Stomach (tissue), 4 donors: ENCODE results near the gene ASAP2.

Experiments used
- EP300 ChIP-seq: sonication (generic); formaldehyde crosslinking; IDR thresholded peaks from one replicate; pipeline ENCODE4 v1.6.1; 2017; ENCODE audit warnings: antibody characterized with exemption
- POLR2A ChIP-seq, 4 donors: fragments of 450-650 bp; IDR thresholded peaks; one replicate each; pipeline ENCODE4 v1.6.1; 2016; ENCODE audit warnings: antibody characterized with exemption in 4 of 4, control low read depth in 2 of 4, mild to moderate bottlenecking in 1 of 4, moderate library complexity in 1 of 4
- POLR2AphosphoS5 ChIP-seq, 3 donors: sonication (generic); formaldehyde crosslinking; IDR thresholded peaks; one replicate each; pipeline ENCODE4 v1.6.1; 2016; ENCODE audit warnings: antibody characterized with exemption in 3 of 3
- TF ChIP-seq, protein P1 (sequence below), 7 experiments: fragments of 450-650 bp in 4 of 7; fragments of 200-600 bp in 3 of 7; sonication (generic) in 3 of 7; IDR thresholded peaks; one replicate each; pipeline ENCODE4 v1.5.1; 2016 to 2019; ENCODE audit warnings: antibody characterized with exemption in 7 of 7, control low read depth in 2 of 7, mild to moderate bottlenecking in 1 of 7

DNA sequence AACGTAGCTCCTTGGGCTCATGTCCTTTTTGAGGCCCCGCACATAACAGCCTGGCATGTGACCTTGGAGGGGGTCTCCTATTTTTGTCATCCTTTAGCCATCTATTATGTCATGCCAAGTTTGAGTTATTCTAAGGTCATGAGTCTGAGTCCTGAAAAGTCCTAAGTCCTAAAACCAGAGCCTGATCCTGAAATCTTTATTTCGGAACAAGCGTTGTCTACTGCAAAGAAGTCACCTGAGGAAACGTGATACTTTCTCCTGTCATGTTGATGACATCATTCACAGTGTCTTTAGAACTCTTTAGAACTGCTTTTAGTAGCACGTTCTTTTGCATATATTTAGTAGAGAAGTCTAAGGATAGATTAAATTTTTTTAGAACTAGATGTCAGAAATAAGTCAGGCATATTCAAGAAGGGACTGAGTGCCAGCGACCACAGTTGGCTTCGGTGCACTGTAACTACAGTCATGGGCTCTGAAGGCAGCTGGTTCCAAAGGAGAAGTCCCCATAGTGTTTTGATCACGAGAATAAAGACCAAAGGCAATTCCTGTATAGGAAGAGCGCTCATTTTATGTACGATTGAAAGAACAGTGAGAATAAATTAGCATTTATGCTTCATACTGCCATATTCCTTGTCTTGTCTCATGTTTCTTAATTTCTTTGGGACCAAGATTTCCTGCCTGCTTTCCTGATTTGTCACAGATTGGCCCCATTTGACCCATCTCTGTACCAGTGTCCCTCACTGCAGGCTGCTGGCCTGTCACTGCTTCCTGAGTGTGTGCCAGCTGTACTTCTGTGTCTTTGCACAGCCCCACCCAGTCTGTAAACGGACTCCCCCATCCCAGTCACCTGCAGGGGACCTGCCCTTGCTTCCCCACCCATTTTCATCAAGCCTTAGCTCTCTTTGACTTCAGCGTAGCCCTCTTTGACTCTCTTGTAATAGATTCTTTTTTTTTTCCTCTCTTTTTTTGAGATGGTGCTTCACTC, 75.8 kb downstream of the ASAP2 start:
- TF ChIP-seq, protein P1, sequence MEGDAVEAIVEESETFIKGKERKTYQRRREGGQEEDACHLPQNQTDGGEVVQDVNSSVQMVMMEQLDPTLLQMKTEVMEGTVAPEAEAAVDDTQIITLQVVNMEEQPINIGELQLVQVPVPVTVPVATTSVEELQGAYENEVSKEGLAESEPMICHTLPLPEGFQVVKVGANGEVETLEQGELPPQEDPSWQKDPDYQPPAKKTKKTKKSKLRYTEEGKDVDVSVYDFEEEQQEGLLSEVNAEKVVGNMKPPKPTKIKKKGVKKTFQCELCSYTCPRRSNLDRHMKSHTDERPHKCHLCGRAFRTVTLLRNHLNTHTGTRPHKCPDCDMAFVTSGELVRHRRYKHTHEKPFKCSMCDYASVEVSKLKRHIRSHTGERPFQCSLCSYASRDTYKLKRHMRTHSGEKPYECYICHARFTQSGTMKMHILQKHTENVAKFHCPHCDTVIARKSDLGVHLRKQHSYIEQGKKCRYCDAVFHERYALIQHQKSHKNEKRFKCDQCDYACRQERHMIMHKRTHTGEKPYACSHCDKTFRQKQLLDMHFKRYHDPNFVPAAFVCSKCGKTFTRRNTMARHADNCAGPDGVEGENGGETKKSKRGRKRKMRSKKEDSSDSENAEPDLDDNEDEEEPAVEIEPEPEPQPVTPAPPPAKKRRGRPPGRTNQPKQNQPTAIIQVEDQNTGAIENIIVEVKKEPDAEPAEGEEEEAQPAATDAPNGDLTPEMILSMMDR (IDR thresholded peaks at IDR 0.05) = no peak
- TF ChIP-seq POLR2A (IDR thresholded peaks at IDR 0.05) (no peak), EP300 (no peak), POLR2AphosphoS5 (IDR thresholded peaks at IDR 0.05) (peak in 1 of 3 donors; percentile 38)
